Lower lobe of right lung (tissue), 2 donors: ENCODE measurements around the gene LAIR2. TPM values are rescaled to one million over a fixed set of nuclear protein-coding genes. Genes with fewer than 3 reads are reported as not detected.
"Not testable (repeated sequence)": the region's sequence is repeated elsewhere in the genome, so short reads cannot be mapped to it uniquely, and the experiment has no call there.

Experiments
- ATAC-seq, 2 donors: fragments of 200-7000 bp; cut with Tn5 transposase; one replicate each; pipeline ENCODE4 v1.9.1; 2020 to 2022; ENCODE audit warnings: mild to moderate bottlenecking in 2 of 2, moderate library complexity in 2 of 2
- DNase-seq: peaks from one replicate; pipeline ENCODE4 v3.0.0-alpha.2; 2020
- H3K27ac ChIP-seq: fragments of 200-600 bp; one replicate; pipeline ENCODE4 v1.8.0; 2022
- H3K27me3 ChIP-seq: fragments of 200-600 bp; one replicate; pipeline ENCODE4 v1.8.0; 2022; ENCODE audit warnings: low read depth
- H3K36me3 ChIP-seq: fragments of 200-600 bp; one replicate; pipeline ENCODE4 v1.8.0; 2022; ENCODE audit warnings: mild to moderate bottlenecking
- H3K4me1 ChIP-seq: fragments of 200-600 bp; one replicate; pipeline ENCODE4 v1.8.0; 2022
- H3K4me3 ChIP-seq: fragments of 200-600 bp; one replicate; pipeline ENCODE4 v1.8.0; 2022; ENCODE audit warnings: mild to moderate bottlenecking
- H3K9me3 ChIP-seq: fragments of 200-600 bp; one replicate; pipeline ENCODE4 v1.8.0; 2022
- CTCF ChIP-seq: fragments of 200-600 bp; IDR thresholded peaks from one replicate; pipeline ENCODE4 v1.8.0; 2022; ENCODE audit warnings: antibody characterized with exemption, mild to moderate bottlenecking
- intact Hi-C: fragments of 100-400 bp; cut with DNase I; formaldehyde crosslinking; loops from one replicate; pipeline ENCODE4 v1.11.0; 2022
- total RNA-seq: library from RNA; stranded (reverse); fragmentation: NEBNext Ultra II Directional; extraction: Animal tissue kit (Norgen Biotek cat#: 25700); gene quantifications from one replicate; pipeline ENCODE4 v1.2.1, GENCODE V29; 2021
- donor health status: DM: no; HTN: yes; CAD: no; lungs with severe emphysema.

Gene LAIR2
- total RNA-seq, 1 donor from 2014 or later = 0.95 TPM

- intact Hi-C loops, DNase-seq, H3K4me1 ChIP-seq, H3K4me3 ChIP-seq, H3K9me3 ChIP-seq, H3K36me3 ChIP-seq, H3K27ac ChIP-seq: not testable (repeated sequence)
- ATAC-seq = peak; percentile 47 to 66
- H3K27me3 ChIP-seq = peaks cover 14% of the 10 kb centered on the region
- peak; percentile 8 for TF ChIP-seq CTCF
Measured at GRCh38 chr19:54509200-54509940, 6.7 kb downstream of the LAIR2 start.

- Histone ChIP-seq H3K4me3 (no peak overlapping the region), H3K9me3 (no peaks in the 10 kb centered on the region), H3K27ac (no peak overlapping the region), H3K36me3 (no peaks in the 10 kb centered on the region), H3K4me1 (no peaks in the 10 kb centered on the region), H3K27me3 (peaks cover 25% of the 10 kb centered on the region)
- DNase-seq (no peak), ATAC-seq (no peak)
- intact Hi-C loops = no loop called here
- TF ChIP-seq CTCF = no peak
Measured at GRCh38 chr19:54515156-54515555, 12.5 kb downstream of the LAIR2 start.

- ATAC-seq = peak in 1 of 2 donors; percentile 39
- peak; percentile 53 for DNase-seq
- no peaks in the 10 kb centered on the region for H3K36me3 ChIP-seq
- no peak for TF ChIP-seq CTCF
- H3K4me3 ChIP-seq = no peak overlapping the region
- peaks cover 32% of the 10 kb centered on the region for H3K27me3 ChIP-seq
- H3K27ac ChIP-seq = no peak overlapping the region
- intact Hi-C loops = no loop called here
- no peaks in the 10 kb centered on the region for H3K9me3 ChIP-seq
- H3K4me1 ChIP-seq = no peaks in the 10 kb centered on the region
Measured at GRCh38 chr19:54517483-54517882, 14.9 kb downstream of the LAIR2 start.

- no peak for TF ChIP-seq CTCF
- H3K4me3 ChIP-seq = no peak overlapping the region
- no peak overlapping the region for H3K27ac ChIP-seq
- no peaks in the 10 kb centered on the region for H3K36me3 ChIP-seq
- intact Hi-C loops = no loop called here
- no peak for DNase-seq
- H3K4me1 ChIP-seq = no peaks in the 10 kb centered on the region
- peaks cover 32% of the 10 kb centered on the region for H3K27me3 ChIP-seq
- no peak for ATAC-seq
- H3K9me3 ChIP-seq = no peaks in the 10 kb centered on the region
Measured at GRCh38 chr19:54518844-54519243, 16.2 kb downstream of the LAIR2 start.

GRCh38 chr19:54521022-54521859, 18.6 kb downstream of the LAIR2 start:
- intact Hi-C loops = no loop called here
- H3K9me3 ChIP-seq = no peaks in the 10 kb centered on the region
- H3K27me3 ChIP-seq = peaks cover 27% of the 10 kb centered on the region
- no peak for ATAC-seq
- no peaks in the 10 kb centered on the region for H3K4me1 ChIP-seq
- no peak overlapping the region for H3K4me3 ChIP-seq
- H3K36me3 ChIP-seq = no peaks in the 10 kb centered on the region
- no peak overlapping the region for H3K27ac ChIP-seq
- no peak for TF ChIP-seq CTCF
- no peak for DNase-seq
